ENCODE data around the gene OR10A4.
A peak's percentile ranks its signal among the peaks of the same experiment; 100 is the strongest.

OR10A4 gene

GRCh38 chr11:6911948-6912347 lies 35.5 kb downstream of the OR10A4 start:
- DNase-seq (ENCODE audit: low read depth) = no peak
- H3K4me3 ChIP-seq (ENCODE audit: low read depth, low read length) = no peak overlapping the region
- in situ Hi-C loops (cut with HindIII; ENCODE audit: low sequenced_read_pairs) = no loop called here
- no peak for TF ChIP-seq CTCF (IDR thresholded peaks at IDR 0.05; ENCODE audit: low read depth, low read length, missing control alignments)

GRCh38 chr11:6919698-6920097 lies 43.3 kb downstream of the OR10A4 start:
- no peak for DNase-seq (ENCODE audit: low read depth)
- TF ChIP-seq CTCF (IDR thresholded peaks at IDR 0.05; ENCODE audit: low read depth, low read length, missing control alignments) = no peak
- in situ Hi-C loops (cut with HindIII; ENCODE audit: low sequenced_read_pairs) = no loop called here
- H3K4me3 ChIP-seq (ENCODE audit: low read depth, low read length) = no peak overlapping the region

- TF ChIP-seq CTCF (IDR thresholded peaks at IDR 0.05; ENCODE audit: low read depth, low read length, missing control alignments) = no peak
- in situ Hi-C loops (cut with HindIII; ENCODE audit: low sequenced_read_pairs) = no loop called here
- H3K4me3 ChIP-seq (ENCODE audit: low read depth, low read length) = no peak within 1 kb of the TSS
- DNase-seq (ENCODE audit: low read depth) = no peak
Measured at GRCh38 chr11:6920702-6921101, 44.3 kb downstream of the OR10A4 start, which contains the start of gene OR2D3. Gene OR2D3, plus strand, starts transcription at chr11:6921002. Its CDS starts 0 bp downstream, at chr11:6921002.

GRCh38 chr11:6925007-6925577 lies 48.7 kb downstream of the OR10A4 start:
- no peak for TF ChIP-seq CTCF (IDR thresholded peaks at IDR 0.05; ENCODE audit: low read depth, low read length, missing control alignments)
- no peak for DNase-seq (ENCODE audit: low read depth)
- in situ Hi-C loops (cut with HindIII; ENCODE audit: low sequenced_read_pairs) = no loop called here

GRCh38 chr11:6925636-6926207 lies 49.3 kb downstream of the OR10A4 start:
- DNase-seq (ENCODE audit: low read depth) = no peak
- in situ Hi-C loops (cut with HindIII; ENCODE audit: low sequenced_read_pairs) = no loop called here
- no peak for TF ChIP-seq CTCF (IDR thresholded peaks at IDR 0.05; ENCODE audit: low read depth, low read length, missing control alignments)
- peak overlapping the region; percentile 87 for H3K4me3 ChIP-seq (ENCODE audit: low read depth, low read length)

More at GRCh38 chr11:6925007-6925577, 48.7 kb downstream of the OR10A4 start:
- H3K4me3 ChIP-seq (ENCODE audit: low read depth, low read length) = no peak overlapping the region

GRCh38 chr11:6926208-6927029 lies 50.0 kb downstream of the OR10A4 start, which contains the start of gene ZNF215:
Gene ZNF215, plus strand, starts transcription at chr11:6926426. Its CDS starts 5,847 bp downstream, at chr11:6932273.
- H3K4me3 ChIP-seq (ENCODE audit: low read depth, low read length) = peak within 1 kb of the TSS; percentile 87
- in situ Hi-C loops (cut with HindIII; ENCODE audit: low sequenced_read_pairs) = no loop called here
- peak; percentile 37 for DNase-seq (ENCODE audit: low read depth)
- TF ChIP-seq CTCF (IDR thresholded peaks at IDR 0.05; ENCODE audit: low read depth, low read length, missing control alignments) = no peak
